ENCODE results near the gene RAD9A.
A peak's percentile ranks its signal among the peaks of the same experiment; 100 is the strongest.

The RAD9A gene

DNA sequence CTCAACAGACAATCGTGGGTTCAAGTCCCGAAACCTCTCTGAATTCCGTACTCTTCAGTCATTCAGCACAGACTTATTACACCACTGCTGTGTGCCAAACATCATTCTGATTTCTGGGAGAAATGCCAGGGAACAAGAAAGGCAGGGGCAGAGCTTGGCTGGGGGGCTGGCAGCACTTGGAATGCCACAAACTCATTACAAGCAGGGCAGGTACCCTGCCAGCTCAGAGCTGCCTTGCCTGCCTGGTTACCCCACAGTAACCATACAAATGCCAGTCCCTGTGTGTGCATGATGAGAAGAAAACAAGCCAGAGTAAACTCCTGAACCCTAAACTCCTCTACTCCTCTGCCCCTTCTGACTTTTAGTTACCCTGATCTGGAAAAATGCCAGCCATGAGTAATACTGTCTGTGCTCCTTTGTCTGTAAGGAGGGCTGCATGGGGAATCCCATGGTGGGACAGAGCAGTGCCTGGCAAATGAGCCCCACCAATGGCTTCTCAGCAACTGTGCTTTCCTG, 6.9 kb upstream of the RAD9A start:
- no peak for ATAC-seq (replicated peaks; ENCODE audit: extremely low read depth, poor library complexity, severe bottlenecking)
- Mint-ChIP-seq H3K27me3 (no peaks in the 10 kb centered on the region), H3K4me1 (peaks cover 33% of the 10 kb centered on the region), H3K36me3 (ENCODE audit: insufficient read depth) (peaks cover 4% of the 10 kb centered on the region), H3K4me3 (no peak overlapping the region), H3K27ac (ENCODE audit: low read depth) (no peak overlapping the region), H3K9me3 (no peaks in the 10 kb centered on the region)
- no peak for DNase-seq (ENCODE audit: low spot score in 2 of 2)

DNA sequence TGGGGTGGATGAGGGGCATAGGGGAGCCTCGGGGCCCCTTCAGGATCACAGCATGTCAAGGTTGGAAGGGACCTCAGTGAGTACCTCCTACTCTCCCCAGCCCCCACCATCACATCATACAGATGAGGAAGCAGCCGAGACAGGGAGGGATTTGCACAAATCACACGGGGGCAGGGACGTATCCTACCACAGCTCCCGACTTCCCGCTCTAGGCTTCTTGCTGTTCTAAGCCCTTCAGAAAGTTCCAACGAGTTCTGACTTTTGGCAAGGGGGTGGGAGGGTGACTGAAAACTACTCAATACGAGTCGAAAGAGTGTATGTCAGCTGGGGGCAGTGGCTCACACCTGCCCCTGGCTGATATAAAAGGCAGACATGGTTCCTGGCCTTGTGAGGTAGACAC, 4.7 kb upstream of the RAD9A start:
- no peaks in the 10 kb centered on the region for H3K27me3 Mint-ChIP-seq
- peak overlapping the region; percentile 49 for H3K27ac Mint-ChIP-seq (ENCODE audit: low read depth)
- H3K4me3 Mint-ChIP-seq: no peak overlapping the region
- no peak for ATAC-seq (replicated peaks; ENCODE audit: extremely low read depth, poor library complexity, severe bottlenecking)
- H3K4me1 Mint-ChIP-seq: peaks cover 33% of the 10 kb centered on the region
- H3K9me3 Mint-ChIP-seq: no peaks in the 10 kb centered on the region
- H3K36me3 Mint-ChIP-seq (ENCODE audit: insufficient read depth): peaks cover 11% of the 10 kb centered on the region
- no peak for DNase-seq (ENCODE audit: low spot score in 2 of 2)

DNA sequence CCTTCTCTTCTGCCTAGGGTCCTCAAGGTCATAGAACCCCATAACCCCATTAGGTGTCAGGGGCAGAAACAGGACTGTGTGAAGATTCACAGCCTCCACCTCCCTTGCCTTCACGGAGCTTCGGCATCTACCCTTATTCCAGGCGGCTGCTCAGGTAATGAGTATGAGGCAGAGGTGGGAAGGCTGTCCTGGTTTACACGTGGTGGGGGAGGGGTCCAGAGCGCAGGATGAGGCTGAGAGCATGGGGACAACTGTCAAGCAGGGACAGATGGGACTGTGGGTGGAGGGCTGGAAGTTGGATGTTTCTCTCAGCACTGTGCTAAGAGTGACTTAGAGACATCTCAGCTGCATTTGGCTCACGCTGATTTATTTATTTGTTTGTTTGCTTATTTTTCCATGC, 4.3 kb upstream of the RAD9A start:
- H3K27ac Mint-ChIP-seq (ENCODE audit: low read depth): peak overlapping the region; percentile 49
- no peaks in the 10 kb centered on the region for H3K9me3 Mint-ChIP-seq
- DNase-seq (ENCODE audit: low spot score in 2 of 2): no peak
- no peaks in the 10 kb centered on the region for H3K27me3 Mint-ChIP-seq
- peaks cover 9% of the 10 kb centered on the region for H3K36me3 Mint-ChIP-seq (ENCODE audit: insufficient read depth)
- H3K4me1 Mint-ChIP-seq: peaks cover 33% of the 10 kb centered on the region
- H3K4me3 Mint-ChIP-seq: no peak overlapping the region
- no peak for ATAC-seq (replicated peaks; ENCODE audit: extremely low read depth, poor library complexity, severe bottlenecking)

DNA sequence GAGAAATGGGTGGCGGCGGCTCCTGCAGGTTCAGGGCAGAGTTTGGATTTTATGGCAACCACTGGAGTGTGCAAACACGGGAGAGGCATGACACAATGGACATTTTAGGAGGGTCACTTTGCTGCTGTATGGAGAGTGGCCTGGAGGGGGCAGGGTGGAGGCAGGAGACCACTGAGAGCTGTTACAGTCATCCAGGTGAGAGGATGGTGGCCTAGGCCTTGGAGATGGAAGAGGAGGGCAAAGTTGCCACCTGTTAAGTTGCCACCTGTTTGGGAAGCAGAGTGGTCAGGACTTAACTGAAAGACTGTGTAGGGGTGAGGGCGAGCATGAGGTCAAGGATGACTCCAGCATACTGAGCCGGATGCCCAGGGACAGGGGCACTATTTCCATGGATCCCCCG, 2.3 kb upstream of the RAD9A start:
- peaks cover 44% of the 10 kb centered on the region for H3K4me1 Mint-ChIP-seq
- no peaks in the 10 kb centered on the region for H3K27me3 Mint-ChIP-seq
- H3K27ac Mint-ChIP-seq (ENCODE audit: low read depth): peak overlapping the region; percentile 30

DNA sequence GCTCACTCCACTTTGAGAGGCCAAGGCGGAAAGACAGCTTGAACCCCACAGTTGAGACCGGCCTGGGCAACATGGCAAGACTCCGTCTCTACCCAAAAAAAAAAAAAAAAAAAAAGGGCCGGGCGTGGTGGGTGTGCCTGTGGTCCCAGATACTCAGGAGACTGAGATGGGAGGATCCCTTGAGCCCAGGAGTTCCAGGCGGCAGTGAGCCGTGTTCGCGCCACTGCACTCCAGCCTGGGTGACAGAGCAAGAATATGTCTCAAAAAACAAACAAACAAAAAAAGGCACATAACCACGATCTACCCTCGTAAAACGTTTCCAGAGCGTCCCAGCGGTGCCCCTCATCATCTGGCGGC, 861 bp upstream of the RAD9A start:
- ATAC-seq (replicated peaks; ENCODE audit: extremely low read depth, poor library complexity, severe bottlenecking) (no peak), DNase-seq (ENCODE audit: low spot score in 2 of 2) (no peak)
- Mint-ChIP-seq H3K36me3 (ENCODE audit: insufficient read depth) (peaks cover 9% of the 10 kb centered on the region), H3K27me3 (no peaks in the 10 kb centered on the region), H3K4me3 (peak overlapping the region; percentile 85), H3K4me1 (peaks cover 44% of the 10 kb centered on the region), H3K9me3 (no peaks in the 10 kb centered on the region), H3K27ac (ENCODE audit: low read depth) (no peak overlapping the region)

More for the DNA sequence above, 2.3 kb upstream of the RAD9A start:
- peaks cover 12% of the 10 kb centered on the region for H3K36me3 Mint-ChIP-seq (ENCODE audit: insufficient read depth)
- no peaks in the 10 kb centered on the region for H3K9me3 Mint-ChIP-seq
- peak overlapping the region; percentile 69 for H3K4me3 Mint-ChIP-seq
- ATAC-seq (replicated peaks; ENCODE audit: extremely low read depth, poor library complexity, severe bottlenecking): no peak
- DNase-seq (ENCODE audit: low spot score in 2 of 2): no peak

DNA sequence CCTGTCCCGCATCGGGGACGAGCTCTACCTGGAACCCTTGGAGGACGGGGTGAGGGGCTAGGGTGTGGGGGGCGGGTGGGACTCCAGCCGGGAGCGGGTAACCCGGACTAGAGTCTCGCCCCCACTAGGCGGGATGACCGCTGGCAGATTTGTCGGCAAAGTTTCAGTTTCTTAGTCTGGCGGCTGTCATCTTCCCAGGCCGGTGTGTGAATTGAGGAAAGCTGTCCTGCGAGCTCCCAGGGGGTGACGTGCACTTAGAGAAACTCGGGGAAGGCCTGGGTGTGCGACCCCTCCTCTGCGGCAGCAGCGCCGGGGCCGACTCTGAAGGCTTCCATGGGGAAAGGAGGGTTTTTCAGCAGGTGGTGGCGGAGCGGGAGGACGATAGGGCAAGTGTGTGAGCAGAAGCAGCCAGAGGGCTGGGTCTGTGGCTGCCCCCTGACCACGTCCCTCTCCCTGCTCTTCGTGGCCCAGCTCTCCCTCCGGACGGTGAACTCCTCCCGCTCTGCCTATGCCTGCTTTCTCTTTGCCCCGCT, 463 bp downstream of the RAD9A start:
- ATAC-seq (replicated peaks; ENCODE audit: extremely low read depth, poor library complexity, severe bottlenecking): peak; percentile 11
- H3K4me3 Mint-ChIP-seq: peak overlapping the region; percentile 85
- H3K4me1 Mint-ChIP-seq: peaks cover 56% of the 10 kb centered on the region
- no peaks in the 10 kb centered on the region for H3K27me3 Mint-ChIP-seq
- H3K27ac Mint-ChIP-seq (ENCODE audit: low read depth): peak overlapping the region; percentile 69
- peaks cover 14% of the 10 kb centered on the region for H3K36me3 Mint-ChIP-seq (ENCODE audit: insufficient read depth)
- no peaks in the 10 kb centered on the region for H3K9me3 Mint-ChIP-seq
- DNase-seq (ENCODE audit: low spot score in 2 of 2): no peak

DNA sequence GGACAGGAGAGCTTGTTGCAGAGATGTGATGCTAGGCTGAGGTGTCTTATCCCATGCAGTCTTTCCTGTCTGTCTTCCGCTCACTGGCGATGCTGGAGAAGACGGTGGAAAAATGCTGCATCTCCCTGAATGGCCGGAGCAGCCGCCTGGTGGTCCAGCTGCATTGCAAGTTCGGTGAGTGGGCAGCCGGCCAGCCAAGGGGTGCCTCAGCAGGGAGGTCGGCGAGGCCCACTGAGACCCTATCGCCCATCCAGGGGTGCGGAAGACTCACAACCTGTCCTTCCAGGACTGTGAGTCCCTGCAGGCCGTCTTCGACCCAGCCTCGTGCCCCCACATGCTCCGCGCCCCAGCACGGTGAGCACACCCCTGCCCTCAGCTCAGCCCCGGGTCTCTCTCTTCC, 1.7 kb downstream of the RAD9A start:
- H3K9me3 Mint-ChIP-seq: no peaks in the 10 kb centered on the region
- DNase-seq (ENCODE audit: low spot score in 2 of 2) (no peak), ATAC-seq (replicated peaks; ENCODE audit: extremely low read depth, poor library complexity, severe bottlenecking) (no peak)
- peak overlapping the region; percentile 12 for H3K27ac Mint-ChIP-seq (ENCODE audit: low read depth)
- no peaks in the 10 kb centered on the region for H3K27me3 Mint-ChIP-seq
- H3K36me3 Mint-ChIP-seq (ENCODE audit: insufficient read depth): peaks cover 22% of the 10 kb centered on the region
- H3K4me3 Mint-ChIP-seq: peak overlapping the region; percentile 85
- peaks cover 62% of the 10 kb centered on the region for H3K4me1 Mint-ChIP-seq

DNA sequence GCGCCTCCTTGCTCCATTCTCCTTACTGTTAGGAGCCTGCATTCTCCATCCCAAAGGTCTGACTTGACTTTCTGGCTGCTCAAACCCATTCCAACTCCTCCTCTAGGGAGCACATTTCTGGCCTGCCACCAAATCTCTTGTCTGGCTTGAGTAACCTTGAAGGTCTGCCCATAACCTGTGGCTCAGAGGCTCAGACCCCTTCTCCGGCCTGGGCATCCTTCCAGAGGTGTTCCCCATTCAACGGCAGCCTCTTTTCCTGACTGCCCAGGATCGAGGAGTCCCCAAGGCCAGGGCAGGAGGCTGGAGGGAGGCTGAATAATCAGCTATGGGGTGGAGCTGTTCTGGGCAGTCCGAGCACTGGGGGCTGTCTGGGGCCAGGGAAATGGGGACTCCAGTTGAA, 2.2 kb downstream of the RAD9A start:
- H3K36me3 Mint-ChIP-seq (ENCODE audit: insufficient read depth): peaks cover 26% of the 10 kb centered on the region
- DNase-seq (ENCODE audit: low spot score in 2 of 2) (no peak), ATAC-seq (replicated peaks; ENCODE audit: extremely low read depth, poor library complexity, severe bottlenecking) (no peak)
- H3K4me3 Mint-ChIP-seq: peak overlapping the region; percentile 85
- H3K4me1 Mint-ChIP-seq: peaks cover 60% of the 10 kb centered on the region
- H3K27ac Mint-ChIP-seq (ENCODE audit: low read depth): peak overlapping the region; percentile 12
- H3K9me3 Mint-ChIP-seq: no peaks in the 10 kb centered on the region
- H3K27me3 Mint-ChIP-seq: no peaks in the 10 kb centered on the region

DNA sequence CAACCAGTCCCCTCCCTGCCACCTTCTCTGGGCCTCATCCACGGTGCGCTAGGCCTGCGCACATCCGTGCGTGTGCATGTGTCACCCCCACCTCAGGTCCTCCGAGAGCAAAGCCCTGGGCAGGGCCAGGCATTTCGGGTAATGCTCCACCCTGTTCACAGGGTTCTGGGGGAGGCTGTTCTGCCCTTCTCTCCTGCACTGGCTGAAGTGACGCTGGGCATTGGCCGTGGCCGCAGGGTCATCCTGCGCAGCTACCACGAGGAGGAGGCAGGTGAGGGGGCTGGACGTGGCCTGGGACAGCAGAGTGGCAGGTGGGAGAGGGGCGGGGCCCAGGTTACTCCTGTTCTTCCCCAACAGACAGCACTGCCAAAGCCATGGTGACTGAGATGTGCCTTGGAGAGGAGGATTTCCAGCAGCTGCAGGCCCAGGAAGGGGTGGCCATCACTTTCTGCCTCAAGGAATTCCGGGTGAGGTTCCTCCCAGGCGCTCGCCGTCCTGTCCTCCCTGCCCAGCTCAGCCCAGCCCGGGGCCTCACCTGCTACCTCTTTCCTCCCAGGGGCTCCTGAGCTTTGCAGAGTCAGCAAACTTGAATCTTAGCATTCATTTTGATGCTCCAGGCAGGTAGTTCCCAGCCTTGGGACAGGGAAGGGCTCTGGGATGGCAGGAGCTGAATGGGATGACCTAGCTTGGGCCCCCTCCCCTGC, 3.9 kb downstream of the RAD9A start:
- ATAC-seq (replicated peaks; ENCODE audit: extremely low read depth, poor library complexity, severe bottlenecking) (no peak), DNase-seq (ENCODE audit: low spot score in 2 of 2) (no peak)
- Mint-ChIP-seq H3K36me3 (ENCODE audit: insufficient read depth) (peaks cover 34% of the 10 kb centered on the region), H3K4me3 (no peak overlapping the region), H3K27me3 (no peaks in the 10 kb centered on the region), H3K4me1 (peaks cover 54% of the 10 kb centered on the region), H3K27ac (ENCODE audit: low read depth) (no peak overlapping the region), H3K9me3 (no peaks in the 10 kb centered on the region)

DNA sequence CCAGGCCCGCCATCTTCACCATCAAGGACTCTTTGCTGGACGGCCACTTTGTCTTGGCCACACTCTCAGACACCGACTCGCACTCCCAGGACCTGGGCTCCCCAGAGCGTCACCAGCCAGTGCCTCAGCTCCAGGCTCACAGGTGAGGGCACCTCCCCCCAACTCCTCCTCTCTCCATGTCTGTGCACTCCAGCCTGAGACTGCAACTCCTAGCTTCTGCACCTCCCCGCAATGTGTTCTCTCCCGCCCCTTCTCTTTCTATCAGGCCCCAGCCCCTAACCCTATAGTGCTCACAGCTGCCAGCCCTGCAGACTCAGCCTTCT, 4.4 kb downstream of the RAD9A start:
- ATAC-seq (replicated peaks; ENCODE audit: extremely low read depth, poor library complexity, severe bottlenecking): no peak

DNA sequence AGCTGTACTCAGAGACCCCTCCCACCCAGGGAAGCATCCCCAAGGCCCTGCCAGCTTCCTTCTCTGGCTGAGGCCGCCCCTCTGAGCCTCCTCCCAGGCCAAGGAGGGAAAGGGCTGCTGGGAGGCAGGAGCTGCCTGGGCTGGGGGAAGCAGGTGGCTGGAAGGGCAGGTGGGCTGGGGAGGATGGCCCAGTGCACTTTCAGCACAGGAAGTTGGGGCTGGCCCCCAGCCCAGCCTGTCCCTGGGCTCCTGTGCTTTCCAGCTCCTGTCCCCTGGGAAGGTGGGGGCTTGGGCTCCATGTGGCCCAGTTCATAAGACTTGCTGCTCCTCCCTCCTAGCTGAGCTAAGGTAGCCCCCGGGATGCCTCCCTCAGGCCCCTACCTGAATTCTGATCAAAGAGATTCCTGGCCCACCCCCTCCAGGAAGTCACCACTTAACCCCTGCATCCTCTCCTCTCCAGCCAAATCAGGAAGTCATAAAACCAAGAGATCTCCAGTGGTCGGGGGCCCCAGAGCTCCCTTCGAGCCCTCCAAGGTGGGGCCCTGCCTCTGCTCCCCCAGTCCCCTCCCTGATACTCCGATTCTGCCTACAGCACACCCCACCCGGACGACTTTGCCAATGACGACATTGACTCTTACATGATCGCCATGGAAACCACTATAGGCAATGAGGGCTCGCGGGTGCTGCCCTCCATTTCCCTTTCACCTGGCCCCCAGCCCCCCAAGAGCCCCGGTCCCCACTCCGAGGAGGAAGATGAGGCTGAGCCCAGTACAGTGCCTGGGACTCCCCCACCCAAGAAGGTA, 5.0 kb downstream of the RAD9A start:
- H3K27me3 Mint-ChIP-seq: no peaks in the 10 kb centered on the region
- peaks cover 30% of the 10 kb centered on the region for H3K36me3 Mint-ChIP-seq (ENCODE audit: insufficient read depth)
- ATAC-seq (replicated peaks; ENCODE audit: extremely low read depth, poor library complexity, severe bottlenecking) (no peak), DNase-seq (ENCODE audit: low spot score in 2 of 2) (no peak)
- peak overlapping the region; percentile 84 for H3K27ac Mint-ChIP-seq (ENCODE audit: low read depth)
- no peaks in the 10 kb centered on the region for H3K9me3 Mint-ChIP-seq
- peaks cover 48% of the 10 kb centered on the region for H3K4me1 Mint-ChIP-seq
- H3K4me3 Mint-ChIP-seq: peak overlapping the region; percentile 57

More for the DNA sequence above, 4.4 kb downstream of the RAD9A start:
- Mint-ChIP-seq H3K9me3 (no peaks in the 10 kb centered on the region), H3K27ac (ENCODE audit: low read depth) (no peak overlapping the region), H3K4me3 (no peak overlapping the region), H3K4me1 (peaks cover 52% of the 10 kb centered on the region), H3K27me3 (no peaks in the 10 kb centered on the region), H3K36me3 (ENCODE audit: insufficient read depth) (peaks cover 33% of the 10 kb centered on the region)
- no peak for DNase-seq (ENCODE audit: low spot score in 2 of 2)

DNA sequence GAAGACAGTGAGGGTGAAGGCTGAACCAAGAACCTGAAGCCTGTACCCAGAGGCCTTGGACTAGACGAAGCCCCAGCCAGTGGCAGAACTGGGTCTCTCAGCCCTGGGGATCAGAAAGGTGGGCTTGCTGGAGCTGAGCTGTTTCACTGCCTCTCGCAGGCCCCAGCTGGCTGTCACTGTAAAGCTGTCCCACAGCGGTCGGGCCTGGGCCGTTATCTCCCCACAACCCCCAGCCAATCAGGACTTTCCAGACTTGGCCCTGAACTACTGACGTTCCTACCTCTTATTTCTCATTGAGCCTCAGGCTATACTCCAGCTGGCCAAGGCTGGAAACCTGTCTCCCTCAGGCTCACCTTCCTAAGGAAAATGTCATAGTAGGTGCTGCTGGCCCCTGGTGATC, 5.8 kb downstream of the RAD9A start:
- peaks cover 30% of the 10 kb centered on the region for H3K36me3 Mint-ChIP-seq (ENCODE audit: insufficient read depth)
- no peak for ATAC-seq (replicated peaks; ENCODE audit: extremely low read depth, poor library complexity, severe bottlenecking)
- H3K9me3 Mint-ChIP-seq: no peaks in the 10 kb centered on the region
- DNase-seq (ENCODE audit: low spot score in 2 of 2): no peak
- peak overlapping the region; percentile 57 for H3K4me3 Mint-ChIP-seq
- peak overlapping the region; percentile 84 for H3K27ac Mint-ChIP-seq (ENCODE audit: low read depth)
- H3K27me3 Mint-ChIP-seq: no peaks in the 10 kb centered on the region
- H3K4me1 Mint-ChIP-seq: peaks cover 43% of the 10 kb centered on the region
